ENCODE data around the gene RNF182. TPM values are rescaled to one million over a fixed set of nuclear protein-coding genes. Genes with fewer than 3 reads are reported as not detected.

RNF182 gene
- total RNA-seq, 2 donors from 2014 or later = 0.33 to 1.6 TPM

- no peak for ATAC-seq
- no peaks in the 10 kb centered on the region for H3K9me3 ChIP-seq
- H3K4me3 ChIP-seq = no peak overlapping the region
- H3K36me3 ChIP-seq (replicated peaks in 1 of 2; ENCODE audit: insufficient read depth in 1 of 2, low read depth in 2 of 2) = no peaks in the 10 kb centered on the region
- H3K4me1 ChIP-seq = peaks cover 20% of the 10 kb centered on the region
- DNase-seq = no peak
- intact Hi-C loops (cut with DNase I) = no loop called here
- H3K27ac ChIP-seq = no peak overlapping the region
- TF ChIP-seq POLR2A (IDR thresholded peaks at IDR 0.05) (no peak), CTCF (IDR thresholded peaks at IDR 0.05) (no peak)
- WGBS, 2 donors = 18 to 24% methylated on average over 4 of the region's 4 CpGs
- H3K27me3 ChIP-seq = peaks cover 0 to 13% of the 10 kb centered on the region in 2 donors
Measured at GRCh38 chr6:13920552-13920951, 4.2 kb upstream of the RNF182 start.

GRCh38 chr6:13922750-13923149 is 2.0 kb upstream of the RNF182 start:
- no peak overlapping the region for H3K27ac ChIP-seq
- intact Hi-C loops (cut with DNase I) = no loop called here
- H3K4me1 ChIP-seq = peaks cover 22% of the 10 kb centered on the region
- TF ChIP-seq POLR2A (IDR thresholded peaks at IDR 0.05) (no peak), CTCF (IDR thresholded peaks at IDR 0.05) (no peak)
- WGBS, 2 donors = 78 to 84% methylated on average over 3 of the region's 3 CpGs
- H3K27me3 ChIP-seq = peaks cover 0 to 15% of the 10 kb centered on the region in 2 donors
- H3K4me3 ChIP-seq = no peak overlapping the region
- no peaks in the 10 kb centered on the region for H3K36me3 ChIP-seq (replicated peaks in 1 of 2; ENCODE audit: insufficient read depth in 1 of 2, low read depth in 2 of 2)
- H3K9me3 ChIP-seq = no peaks in the 10 kb centered on the region
- no peak for ATAC-seq
- no peak for DNase-seq

GRCh38 chr6:13923527-13924145 is 1.1 kb upstream of the RNF182 start:
- Histone ChIP-seq H3K4me1 (peaks cover 22% of the 10 kb centered on the region), H3K27me3 (peaks cover 0 to 15% of the 10 kb centered on the region in 2 donors), H3K4me3 (no peak overlapping the region), H3K27ac (no peak overlapping the region), H3K9me3 (no peaks in the 10 kb centered on the region), H3K36me3 (replicated peaks in 1 of 2; ENCODE audit: insufficient read depth in 1 of 2, low read depth in 2 of 2) (no peaks in the 10 kb centered on the region)
- DNase-seq (no peak), ATAC-seq (no peak)
- 40 to 41% methylated on average over 5 of the region's 5 CpGs for WGBS, 2 donors
- TF ChIP-seq POLR2A (IDR thresholded peaks at IDR 0.05) (no peak), CTCF (IDR thresholded peaks at IDR 0.05) (no peak)
- intact Hi-C loops (cut with DNase I) = no loop called here

GRCh38 chr6:13924146-13924948 is 405 bp upstream of the RNF182 start:
- Histone ChIP-seq H3K27me3 (peaks cover 0 to 15% of the 10 kb centered on the region in 2 donors), H3K4me1 (peaks cover 22% of the 10 kb centered on the region), H3K9me3 (no peaks in the 10 kb centered on the region), H3K36me3 (replicated peaks in 1 of 2; ENCODE audit: insufficient read depth in 1 of 2, low read depth in 2 of 2) (no peaks in the 10 kb centered on the region), H3K27ac (no peak overlapping the region), H3K4me3 (no peak overlapping the region)
- peak; percentile 50 for ATAC-seq
- WGBS, 2 donors = 4 to 9% methylated on average over 20 to 27 of the region's 37 CpGs
- peak; percentile 19 to 41 (median 24) for DNase-seq
- TF ChIP-seq CTCF (IDR thresholded peaks at IDR 0.05) (no peak), POLR2A (IDR thresholded peaks at IDR 0.05) (peak in 1 of 3 donors; percentile 9)
- intact Hi-C loops (cut with DNase I) = no loop called here

Data from body of pancreas (tissue), 4 donors.